WTC11 (cell line): ENCODE data around the gene NRP2. TPM values are rescaled to one million over a fixed set of nuclear protein-coding genes. Genes with fewer than 3 reads are reported as not detected.

Source experiments
- ATAC-seq: fragments of 200-7000 bp; cut with Tn5 transposase; 2 replicates; pipeline ENCODE4 v1.10.0; 2021; ENCODE audit warnings: mild to moderate bottlenecking, moderate library complexity
- CTCF ChIA-PET: fragments of 300-600 bp; sonication (Branson Sonifier 250); formaldehyde crosslinking; loops from one replicate; lab custom pipeline; 2021; ENCODE audit warnings: antibody characterized with exemption; lab: Charles Lee
- POLR2A ChIA-PET: fragments of 350-600 bp; sonication (Branson Sonifier 250); formaldehyde crosslinking; loops from one replicate; lab custom pipeline; 2021; ENCODE audit warnings: antibody characterized with exemption; lab: Charles Lee
- DNase-seq: peaks from one replicate; pipeline ENCODE4 v3.0.0; 2021; ENCODE audit warnings: low spot score
- H3K27ac Mint-ChIP-seq: 2 replicates; pipeline ENCODE4 v1.8.0; 2021; ENCODE audit warnings: mixed read lengths
- H3K27me3 Mint-ChIP-seq: 2 replicates; pipeline ENCODE4 v1.8.0; 2021; ENCODE audit warnings: low read depth, mild to moderate bottlenecking, moderate library complexity, mixed read lengths
- H3K36me3 Mint-ChIP-seq: 2 replicates; pipeline ENCODE4 v1.8.0; 2021; ENCODE audit warnings: mixed read lengths
- H3K4me1 Mint-ChIP-seq: 2 replicates; pipeline ENCODE4 v1.8.0; 2022; ENCODE audit warnings: mixed read lengths
- H3K4me3 Mint-ChIP-seq: 2 replicates; pipeline ENCODE4 v1.8.0; 2021; ENCODE audit warnings: mild to moderate bottlenecking, moderate library complexity, mixed read lengths
- H3K9me3 Mint-ChIP-seq: 2 replicates; pipeline ENCODE4 v1.8.0; 2021; ENCODE audit warnings: mixed read lengths
- ATF2 ChIP-seq: sonication (generic); formaldehyde crosslinking; IDR thresholded peaks from 2 replicates; pipeline ENCODE4 v1.8.1; 2022; ENCODE audit warnings: low read depth, missing genetic modification reagents, borderline replicate concordance
- ELF4 ChIP-seq: sonication (generic); formaldehyde crosslinking; IDR thresholded peaks from 2 replicates; pipeline ENCODE4 v1.8.1; 2022; ENCODE audit warnings: low read depth, mild to moderate bottlenecking, moderate library complexity, missing genetic modification reagents
- EMX1 ChIP-seq: fragments of 250-450 bp; sonication (Bioruptor Pico); IDR thresholded peaks from 2 replicates; pipeline ENCODE4 v1.8.0; 2021; ENCODE audit warnings: mild to moderate bottlenecking
- ESRRA ChIP-seq: sonication (generic); formaldehyde crosslinking; IDR thresholded peaks from 2 replicates; pipeline ENCODE4 v1.8.1; 2022; ENCODE audit warnings: mild to moderate bottlenecking, missing genetic modification reagents, borderline replicate concordance
- FOXJ3 ChIP-seq: sonication (generic); formaldehyde crosslinking; IDR thresholded peaks from 2 replicates; pipeline ENCODE4 v1.9.0; 2021; ENCODE audit warnings: missing genetic modification reagents, mild to moderate bottlenecking, borderline replicate concordance
- GRHL2 ChIP-seq: fragments of 250-450 bp; sonication (Bioruptor Pico); IDR thresholded peaks from 2 replicates; pipeline ENCODE4 v1.8.0; 2022; ENCODE audit warnings: mild to moderate bottlenecking, moderate library complexity; ENCODE audit not compliant: insufficient replicate concordance, severe bottlenecking
- NR1H2 ChIP-seq: sonication (generic); formaldehyde crosslinking; IDR thresholded peaks from 2 replicates; pipeline ENCODE4 v1.9.0; 2021; ENCODE audit warnings: mild to moderate bottlenecking, moderate library complexity, missing genetic modification reagents
- NR2C2 ChIP-seq: sonication (generic); formaldehyde crosslinking; IDR thresholded peaks from 2 replicates; pipeline ENCODE4 v1.8.0; 2022; ENCODE audit warnings: mild to moderate bottlenecking, missing genetic modification reagents
- NR3C1 ChIP-seq: sonication (generic); formaldehyde crosslinking; conservative IDR thresholded peaks from 2 replicates; pipeline ENCODE4 v1.8.1; 2023; ENCODE audit warnings: low read depth, mild to moderate bottlenecking, missing genetic modification reagents
- OVOL2 ChIP-seq: fragments of 250-450 bp; sonication (Bioruptor Pico); IDR thresholded peaks from 2 replicates; pipeline ENCODE4 v1.9.0; 2021; ENCODE audit warnings: mild to moderate bottlenecking, borderline replicate concordance
- RELA ChIP-seq: sonication (generic); formaldehyde crosslinking; IDR thresholded peaks from 2 replicates; pipeline ENCODE4 v1.8.1; 2022; ENCODE audit warnings: missing genetic modification reagents, mild to moderate bottlenecking, borderline replicate concordance
- SMAD3 ChIP-seq: sonication (generic); formaldehyde crosslinking; IDR thresholded peaks from 2 replicates; pipeline ENCODE4 v1.8.0; 2022; ENCODE audit warnings: missing genetic modification reagents, mild to moderate bottlenecking, borderline replicate concordance
- STAT6 ChIP-seq: sonication (generic); formaldehyde crosslinking; conservative IDR thresholded peaks from 2 replicates; pipeline ENCODE4 v1.8.1; 2023; ENCODE audit warnings: mild to moderate bottlenecking, low read depth, missing genetic modification reagents, moderate library complexity
- ZNF138 ChIP-seq: sonication (generic); formaldehyde crosslinking; conservative IDR thresholded peaks from 2 replicates; pipeline ENCODE4 v1.8.1; 2022; ENCODE audit warnings: mild to moderate bottlenecking, moderate library complexity, missing genetic modification reagents
- ZNF425 ChIP-seq: fragments of 250-450 bp; sonication (Bioruptor Pico); conservative IDR thresholded peaks from 2 replicates; pipeline ENCODE4 v1.9.0; 2021; ENCODE audit warnings: mild to moderate bottlenecking
- total RNA-seq: library from RNA; stranded (reverse); gene quantifications from 3 replicates; pipeline ENCODE4 v1.2.3, GENCODE V29; 2021
- TF ChIP-seq, protein P1 (sequence below): fragments of 250-450 bp; sonication (Bioruptor Pico); IDR thresholded peaks from 2 replicates; pipeline ENCODE4 v1.9.0; 2021; ENCODE audit warnings: mild to moderate bottlenecking, borderline replicate concordance

The NRP2 gene
- total RNA-seq, 1 experiment from 2014 or later, result 41.0 TPM

- Mint-ChIP-seq H3K36me3 (no peaks in the 10 kb centered on the region), H3K4me3 (peak overlapping the region; percentile 78), H3K27me3 (peaks cover 65% of the 10 kb centered on the region), H3K9me3 (no peaks in the 10 kb centered on the region), H3K4me1 (peaks cover 70% of the 10 kb centered on the region), H3K27ac (no peak overlapping the region)
- ChIA-PET CTCF (interaction anchor here (1.1 to 5.1 kb wide), 3 partner anchors 8 to 242 kb away, joined by 3 to 41 read pairs (median 7); no protein-coding TSS in a partner anchor), POLR2A (interaction anchor here (1.2 to 1.7 kb wide), 2 partner anchors 12 to 37 kb away, joined by 5 to 11 read pairs; no protein-coding TSS in a partner anchor)
- no peak for ATAC-seq
- DNase-seq, result no peak
- no peak for TF ChIP-seq EMX1
- TF ChIP-seq GRHL2 (CRISPR knock-in tag), result no peak
- TF ChIP-seq, protein P1, sequence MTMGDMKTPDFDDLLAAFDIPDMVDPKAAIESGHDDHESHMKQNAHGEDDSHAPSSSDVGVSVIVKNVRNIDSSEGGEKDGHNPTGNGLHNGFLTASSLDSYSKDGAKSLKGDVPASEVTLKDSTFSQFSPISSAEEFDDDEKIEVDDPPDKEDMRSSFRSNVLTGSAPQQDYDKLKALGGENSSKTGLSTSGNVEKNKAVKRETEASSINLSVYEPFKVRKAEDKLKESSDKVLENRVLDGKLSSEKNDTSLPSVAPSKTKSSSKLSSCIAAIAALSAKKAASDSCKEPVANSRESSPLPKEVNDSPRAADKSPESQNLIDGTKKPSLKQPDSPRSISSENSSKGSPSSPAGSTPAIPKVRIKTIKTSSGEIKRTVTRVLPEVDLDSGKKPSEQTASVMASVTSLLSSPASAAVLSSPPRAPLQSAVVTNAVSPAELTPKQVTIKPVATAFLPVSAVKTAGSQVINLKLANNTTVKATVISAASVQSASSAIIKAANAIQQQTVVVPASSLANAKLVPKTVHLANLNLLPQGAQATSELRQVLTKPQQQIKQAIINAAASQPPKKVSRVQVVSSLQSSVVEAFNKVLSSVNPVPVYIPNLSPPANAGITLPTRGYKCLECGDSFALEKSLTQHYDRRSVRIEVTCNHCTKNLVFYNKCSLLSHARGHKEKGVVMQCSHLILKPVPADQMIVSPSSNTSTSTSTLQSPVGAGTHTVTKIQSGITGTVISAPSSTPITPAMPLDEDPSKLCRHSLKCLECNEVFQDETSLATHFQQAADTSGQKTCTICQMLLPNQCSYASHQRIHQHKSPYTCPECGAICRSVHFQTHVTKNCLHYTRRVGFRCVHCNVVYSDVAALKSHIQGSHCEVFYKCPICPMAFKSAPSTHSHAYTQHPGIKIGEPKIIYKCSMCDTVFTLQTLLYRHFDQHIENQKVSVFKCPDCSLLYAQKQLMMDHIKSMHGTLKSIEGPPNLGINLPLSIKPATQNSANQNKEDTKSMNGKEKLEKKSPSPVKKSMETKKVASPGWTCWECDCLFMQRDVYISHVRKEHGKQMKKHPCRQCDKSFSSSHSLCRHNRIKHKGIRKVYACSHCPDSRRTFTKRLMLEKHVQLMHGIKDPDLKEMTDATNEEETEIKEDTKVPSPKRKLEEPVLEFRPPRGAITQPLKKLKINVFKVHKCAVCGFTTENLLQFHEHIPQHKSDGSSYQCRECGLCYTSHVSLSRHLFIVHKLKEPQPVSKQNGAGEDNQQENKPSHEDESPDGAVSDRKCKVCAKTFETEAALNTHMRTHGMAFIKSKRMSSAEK (CRISPR knock-in tag), result no peak
- TF ChIP-seq ATF2 (CRISPR knock-in tag), result no peak
- TF ChIP-seq ELF4 (CRISPR knock-in tag), result no peak
- no peak for TF ChIP-seq ZNF138
- TF ChIP-seq NR2C2 (CRISPR knock-in tag), result no peak
- no peak for TF ChIP-seq NR1H2 (CRISPR knock-in tag)
- TF ChIP-seq STAT6 (CRISPR knock-in tag), result no peak
- TF ChIP-seq SMAD3 (CRISPR knock-in tag), result no peak
- no peak for TF ChIP-seq FOXJ3
- no peak for TF ChIP-seq ZNF425 (CRISPR knock-in tag)
- no peak for TF ChIP-seq RELA (CRISPR knock-in tag)
- TF ChIP-seq OVOL2 (CRISPR knock-in tag), result no peak
- TF ChIP-seq NR3C1, result no peak
- TF ChIP-seq ESRRA (CRISPR knock-in tag), result no peak
Measured at GRCh38 chr2:205683502-205684367, 1.4 kb downstream of the NRP2 start.
